Keratinocyte (primary cell): ENCODE data around the gene SLC7A5. TPM values are rescaled to one million over a fixed set of nuclear protein-coding genes. Genes with fewer than 3 reads are reported as not detected.
"Not testable (repeated sequence)": the region's sequence is repeated elsewhere in the genome, so short reads cannot be mapped to it uniquely, and the experiment has no call there.

Experiments
- DNase-seq: peaks from one replicate; pipeline ENCODE4 v3.0.0-alpha.2; 2011; ENCODE audit warnings: low read depth, missing footprints, low spot score
- FAIRE-seq: peaks from 2 replicates; lab custom pipeline; 2011; peaks lifted over from hg19 to GRCh38; lab: Jason Lieb, UNC
- H2AFZ ChIP-seq: 2 replicates; pipeline ENCODE4 v1.6.0; 2012; ENCODE audit warnings: low read length, control low read depth, inconsistent platforms; ENCODE audit not compliant: control insufficient read depth
- H3K27ac ChIP-seq: 2 replicates; pipeline ENCODE4 v1.5.1; 2011; ENCODE audit warnings: low read length; ENCODE audit not compliant: control insufficient read depth, insufficient read depth
- H3K27me3 ChIP-seq: 3 replicates; pipeline ENCODE4 v1.6.0; 2011; ENCODE audit warnings: low read length; ENCODE audit not compliant: control insufficient read depth, insufficient read depth; ENCODE audit errors: extremely low read depth
- H3K36me3 ChIP-seq, 2 experiments: 2 replicates in 1 of 2; 3 replicates in 1 of 2; pipeline ENCODE4 v1.5.1; 2011; ENCODE audit warnings: low read length in 2 of 2, mild to moderate bottlenecking in 1 of 2; ENCODE audit not compliant: control insufficient read depth in 2 of 2, insufficient read depth in 2 of 2; ENCODE audit errors: extremely low read depth in 1 of 2
- H3K4me1 ChIP-seq: 3 replicates; pipeline ENCODE4 v1.5.1; 2011; ENCODE audit warnings: low read length; ENCODE audit not compliant: control insufficient read depth, insufficient read depth; ENCODE audit errors: extremely low read depth
- H3K4me2 ChIP-seq: 3 replicates; pipeline ENCODE4 v1.6.0; 2011; ENCODE audit warnings: low read depth, low read length; ENCODE audit not compliant: control insufficient read depth, insufficient read depth; ENCODE audit errors: extremely low read depth
- H3K4me3 ChIP-seq, 3 experiments: fragments of 200-600 bp in 1 of 3; sonication (generic) in 1 of 3; 2 replicates in 2 of 3; 3 replicates in 1 of 3; pipeline ENCODE4 v1.5.1; 2011 to 2016; ENCODE audit warnings: low read length in 3 of 3, mild to moderate bottlenecking in 3 of 3, control low read depth in 2 of 3, inconsistent platforms in 1 of 3, low read depth in 1 of 3, mixed read lengths in 1 of 3, mixed run types in 1 of 3, moderate library complexity in 1 of 3; ENCODE audit not compliant: control insufficient read depth in 2 of 3, insufficient read depth in 2 of 3; ENCODE audit errors: extremely low read depth in 1 of 3
- H3K79me2 ChIP-seq: 2 replicates; pipeline ENCODE4 v1.6.0; 2012; ENCODE audit warnings: low read length; ENCODE audit not compliant: control insufficient read depth, insufficient read depth
- H3K9ac ChIP-seq: 3 replicates; pipeline ENCODE4 v1.6.0; 2011; ENCODE audit warnings: low read length; ENCODE audit not compliant: control insufficient read depth, insufficient read depth; ENCODE audit errors: extremely low read depth
- H3K9me1 ChIP-seq: 3 replicates; pipeline ENCODE4 v1.6.0; 2011; ENCODE audit warnings: low read length; ENCODE audit not compliant: control insufficient read depth, insufficient read depth; ENCODE audit errors: extremely low read depth
- H3K9me3 ChIP-seq: 2 replicates; pipeline ENCODE4 v1.5.1; 2012; ENCODE audit warnings: low read depth, low read length; ENCODE audit not compliant: control insufficient read depth
- H4K20me1 ChIP-seq: 3 replicates; pipeline ENCODE4 v1.6.0; 2011; ENCODE audit warnings: low read length; ENCODE audit not compliant: control insufficient read depth, insufficient read depth; ENCODE audit errors: extremely low read depth
- EZH2 ChIP-seq: IDR thresholded peaks from one replicate; pipeline ENCODE4 v1.6.1; 2012; ENCODE audit warnings: inconsistent platforms, mild to moderate bottlenecking, low read length, moderate library complexity
- dilution Hi-C: fragments of 300-500 bp; cut with MboI; formaldehyde crosslinking; loops from one replicate; pipeline ENCODE4 v1.7.0; 2020; ENCODE audit warnings: low sequenced_read_pairs; ENCODE audit not compliant: extremely low pct_ligation_motif_present
- polyA plus RNA-seq, 5 experiments: library from polyadenylated mRNA; depleted of rRNA in 3 of 5; stranded (reverse) in 3 of 5; stranded (forward) in 1 of 5; unstranded in 1 of 5; fragments of >200 nt; gene quantifications; 1 replicate in 1 of 5; 2 replicates in 3 of 5; 3 replicates in 1 of 5; pipeline versions ENCODE4 v1.2.1 to v1.2.3, GENCODE V29; 2011 to 2012; ENCODE audit warnings: missing spikeins in 2 of 5, low read depth in 1 of 5, low replicate concordance in 1 of 5
- TF ChIP-seq, protein P1 (sequence below), 3 experiments: IDR thresholded peaks in 1 of 3; conservative IDR thresholded peaks in 1 of 3; optimal IDR thresholded peaks in 1 of 3; 2 replicates in 2 of 3; 3 replicates in 1 of 3; pipeline versions ENCODE3 to v1.5.1; 2011; ENCODE audit warnings: low read length in 3 of 3, mild to moderate bottlenecking in 3 of 3, moderate library complexity in 2 of 3, control low read depth in 1 of 3, inconsistent platforms in 1 of 3; ENCODE audit not compliant: insufficient read depth in 2 of 3; ENCODE audit errors: extremely low read depth in 1 of 3

Gene SLC7A5
- polyA plus RNA-seq, 1 donor (not counting 4 experiments of a cell fraction or from before 2014, with no cell fraction given), result 114 TPM

DNA sequence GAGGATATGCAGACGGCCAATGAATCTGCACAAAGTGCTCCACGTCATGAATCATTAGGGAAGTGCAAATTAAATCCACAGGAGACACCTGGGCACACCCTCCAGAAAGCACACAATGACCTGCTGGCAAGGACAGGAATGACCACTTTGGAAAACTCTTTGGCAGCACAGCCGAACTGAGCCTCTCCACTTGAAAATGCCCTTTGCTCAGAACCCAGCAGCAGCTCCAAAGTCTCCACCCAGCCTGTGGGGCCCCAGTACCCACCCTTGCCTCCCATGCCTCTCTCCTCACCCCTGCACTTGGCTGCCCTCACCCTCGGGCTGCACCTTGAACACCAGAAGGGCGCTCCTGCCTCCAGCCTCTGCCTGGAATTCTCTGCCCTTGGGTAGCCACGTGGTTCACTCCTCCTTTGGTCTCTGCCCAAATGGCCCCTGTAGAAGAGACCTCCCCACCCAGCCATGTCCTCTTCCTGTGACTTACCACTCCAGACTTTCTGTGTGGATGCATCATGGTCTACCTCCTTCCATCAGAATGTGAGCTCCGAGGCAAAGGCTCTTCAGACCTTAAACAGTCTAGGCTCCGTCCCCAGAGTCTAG, 16.2 kb upstream of the SLC7A5 start:
- H4K20me1 ChIP-seq, H3K79me2 ChIP-seq, H3K36me3 ChIP-seq, H3K4me2 ChIP-seq, H3K9me1 ChIP-seq, H3K9ac ChIP-seq, H3K9me3 ChIP-seq, H3K27ac ChIP-seq, DNase-seq, dilution Hi-C loops, H3K4me1 ChIP-seq, H2AFZ ChIP-seq, FAIRE-seq, H3K4me3 ChIP-seq: not testable (repeated sequence)
- H3K27me3 ChIP-seq, result peaks cover 18% of the 10 kb centered on the region

DNA sequence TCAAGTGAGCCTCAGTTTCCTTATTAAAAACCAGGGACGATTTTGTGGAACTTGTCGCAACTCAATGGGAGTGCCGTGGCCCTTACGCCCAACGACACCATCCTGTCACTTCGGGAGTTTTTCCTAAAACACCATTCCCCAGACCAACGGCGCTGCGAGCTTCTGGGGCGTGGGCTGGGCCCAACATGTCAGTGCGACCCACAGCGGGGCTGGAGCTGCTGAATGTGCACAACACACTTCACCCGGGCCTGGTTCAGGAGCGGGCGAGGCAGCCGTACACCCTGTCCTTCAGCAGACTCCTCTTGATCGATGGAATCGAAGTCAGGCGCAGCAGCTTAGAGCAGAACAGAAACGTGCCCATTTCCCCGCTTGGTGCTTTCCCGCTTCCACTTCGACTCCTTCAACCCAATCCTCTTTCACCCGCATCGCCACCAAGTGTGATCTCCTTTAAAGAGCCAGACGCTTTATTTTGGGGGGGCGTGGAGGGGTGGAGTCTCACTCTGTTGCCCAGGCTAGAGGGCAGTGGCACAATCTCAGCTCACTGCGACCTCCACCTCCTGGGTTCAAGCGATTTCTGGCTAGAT, 13.2 kb upstream of the SLC7A5 start:
- dilution Hi-C loops, result no loop called here
- Histone ChIP-seq H3K79me2 (no peaks in the 10 kb centered on the region), H3K4me1 (no peaks in the 10 kb centered on the region), H3K27ac (no peak overlapping the region), H3K27me3 (peaks cover 36% of the 10 kb centered on the region), H3K9me1 (no peaks in the 10 kb centered on the region), H3K4me2 (no peak overlapping the region), H4K20me1 (no peaks in the 10 kb centered on the region), H3K9me3 (no peaks in the 10 kb centered on the region), H3K36me3 (no peaks in the 10 kb centered on the region), H3K4me3 (no peak overlapping the region), H2AFZ (no peak overlapping the region), H3K9ac (no peak overlapping the region)
- TF ChIP-seq, protein P1, sequence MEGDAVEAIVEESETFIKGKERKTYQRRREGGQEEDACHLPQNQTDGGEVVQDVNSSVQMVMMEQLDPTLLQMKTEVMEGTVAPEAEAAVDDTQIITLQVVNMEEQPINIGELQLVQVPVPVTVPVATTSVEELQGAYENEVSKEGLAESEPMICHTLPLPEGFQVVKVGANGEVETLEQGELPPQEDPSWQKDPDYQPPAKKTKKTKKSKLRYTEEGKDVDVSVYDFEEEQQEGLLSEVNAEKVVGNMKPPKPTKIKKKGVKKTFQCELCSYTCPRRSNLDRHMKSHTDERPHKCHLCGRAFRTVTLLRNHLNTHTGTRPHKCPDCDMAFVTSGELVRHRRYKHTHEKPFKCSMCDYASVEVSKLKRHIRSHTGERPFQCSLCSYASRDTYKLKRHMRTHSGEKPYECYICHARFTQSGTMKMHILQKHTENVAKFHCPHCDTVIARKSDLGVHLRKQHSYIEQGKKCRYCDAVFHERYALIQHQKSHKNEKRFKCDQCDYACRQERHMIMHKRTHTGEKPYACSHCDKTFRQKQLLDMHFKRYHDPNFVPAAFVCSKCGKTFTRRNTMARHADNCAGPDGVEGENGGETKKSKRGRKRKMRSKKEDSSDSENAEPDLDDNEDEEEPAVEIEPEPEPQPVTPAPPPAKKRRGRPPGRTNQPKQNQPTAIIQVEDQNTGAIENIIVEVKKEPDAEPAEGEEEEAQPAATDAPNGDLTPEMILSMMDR (optimal IDR thresholded peaks at IDR 0.05 in 1 of 3, IDR thresholded peaks at IDR 0.05 in 1 of 3, conservative IDR thresholded peaks at IDR 0.05 in 1 of 3; ENCODE audit: extremely low read depth in 1 of 3, insufficient read depth in 2 of 3, low read length in 3 of 3), result no peak
- TF ChIP-seq EZH2, result no peak
- FAIRE-seq, result no peak
- no peak for DNase-seq
